OCI-LY3 (cell line): ENCODE measurements around the gene SH3PXD2A.

Source experiments
- H2AFZ ChIP-seq: fragments of 200-600, 300-600 bp; shearing (Covaris generic); 2 replicates; pipeline ENCODE4 v1.6.0; 2014; ENCODE audit warnings: antibody characterized with exemption, low read depth, low read length
- H3K27ac ChIP-seq: fragments of 200-600, 300-600 bp; sonication (generic); 2 replicates; pipeline ENCODE4 v1.5.1; 2014; ENCODE audit warnings: mild to moderate bottlenecking, low read length, moderate library complexity, mixed read lengths
- H3K27me3 ChIP-seq: fragments of 200-600, 300-600 bp; sonication (generic); 2 replicates; pipeline ENCODE4 v1.6.1; 2014; ENCODE audit warnings: low read depth, low read length, mixed read lengths
- H3K36me3 ChIP-seq: fragments of 200-600, 300-600 bp; sonication (generic); replicated peaks from 2 replicates; pipeline ENCODE3; 2014; ENCODE audit warnings: low read depth, low read length, mixed read lengths
- H3K4me1 ChIP-seq: fragments of 300-600, 200-600 bp; sonication (generic); 2 replicates; pipeline ENCODE4 v1.6.1; 2014; ENCODE audit warnings: low read length, mixed read lengths
- H3K4me2 ChIP-seq: fragments of 200-600, 300-600 bp; sonication (generic); 2 replicates; pipeline ENCODE4 v1.6.1; 2014; ENCODE audit warnings: low read length, mixed read lengths
- H3K4me3 ChIP-seq: fragments of 300-600, 200-600 bp; sonication (generic); 2 replicates; pipeline ENCODE4 v1.5.1; 2014; ENCODE audit warnings: antibody characterized with exemption, mild to moderate bottlenecking, low read length, moderate library complexity
- H3K79me2 ChIP-seq: fragments of 300-600, 200-600 bp; shearing (Covaris generic); 2 replicates; pipeline ENCODE4 v1.6.1; 2014; ENCODE audit warnings: mild to moderate bottlenecking, low read length, mixed read lengths
- H3K9ac ChIP-seq: fragments of 300-600, 200-600 bp; shearing (Covaris generic); 2 replicates; pipeline ENCODE4 v1.6.0; 2014; ENCODE audit warnings: mild to moderate bottlenecking, low read length, moderate library complexity
- H3K9me3 ChIP-seq: fragments of 200-600, 300-600 bp; shearing (Covaris generic); 2 replicates; pipeline ENCODE4 v1.6.1; 2014; ENCODE audit warnings: low read length, mixed read lengths; ENCODE audit not compliant: insufficient read depth
- H4K20me1 ChIP-seq: fragments of 200-600, 300-600 bp; sonication (generic); 2 replicates; pipeline ENCODE4 v1.6.1; 2016; ENCODE audit warnings: low read length, mixed read lengths; ENCODE audit not compliant: insufficient read depth
- EZH2phosphoT487 ChIP-seq: fragments of 200-600 bp; shearing (Covaris generic); IDR thresholded peaks from 2 replicates; pipeline ENCODE4 v1.6.1; 2018; ENCODE audit warnings: antibody characterized with exemption, mixed run types, low read depth
- TF ChIP-seq, protein P1 (sequence below): fragments of 200-600, 300-600 bp; sonication (generic); IDR thresholded peaks from 2 replicates; pipeline ENCODE4 v1.5.1; 2014; ENCODE audit warnings: antibody characterized with exemption, low read length, low read depth

SH3PXD2A gene

DNA sequence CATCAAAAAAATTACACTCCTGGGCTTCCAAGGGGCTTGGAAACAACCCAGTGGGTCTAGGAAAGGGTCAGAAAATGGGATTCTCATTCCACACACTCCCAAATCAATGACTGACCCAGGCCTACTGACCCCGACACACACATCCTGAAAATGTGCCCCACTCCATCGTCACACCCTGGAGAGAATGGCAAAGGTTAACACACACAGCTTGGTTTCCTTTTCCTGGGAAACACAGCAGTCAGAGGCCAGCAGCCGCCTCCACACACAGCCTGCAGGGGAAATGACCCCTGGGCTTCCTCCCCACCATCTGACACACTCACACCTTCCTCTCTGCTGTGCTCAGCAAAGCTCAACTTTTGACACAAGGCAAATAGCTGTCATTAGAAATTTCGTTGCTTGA is 42.9 kb downstream of the SH3PXD2A start:
- H3K4me2 ChIP-seq, result no peak overlapping the region
- H3K4me3 ChIP-seq, result no peak overlapping the region
- no peak for TF ChIP-seq EZH2phosphoT487
- TF ChIP-seq, protein P1, sequence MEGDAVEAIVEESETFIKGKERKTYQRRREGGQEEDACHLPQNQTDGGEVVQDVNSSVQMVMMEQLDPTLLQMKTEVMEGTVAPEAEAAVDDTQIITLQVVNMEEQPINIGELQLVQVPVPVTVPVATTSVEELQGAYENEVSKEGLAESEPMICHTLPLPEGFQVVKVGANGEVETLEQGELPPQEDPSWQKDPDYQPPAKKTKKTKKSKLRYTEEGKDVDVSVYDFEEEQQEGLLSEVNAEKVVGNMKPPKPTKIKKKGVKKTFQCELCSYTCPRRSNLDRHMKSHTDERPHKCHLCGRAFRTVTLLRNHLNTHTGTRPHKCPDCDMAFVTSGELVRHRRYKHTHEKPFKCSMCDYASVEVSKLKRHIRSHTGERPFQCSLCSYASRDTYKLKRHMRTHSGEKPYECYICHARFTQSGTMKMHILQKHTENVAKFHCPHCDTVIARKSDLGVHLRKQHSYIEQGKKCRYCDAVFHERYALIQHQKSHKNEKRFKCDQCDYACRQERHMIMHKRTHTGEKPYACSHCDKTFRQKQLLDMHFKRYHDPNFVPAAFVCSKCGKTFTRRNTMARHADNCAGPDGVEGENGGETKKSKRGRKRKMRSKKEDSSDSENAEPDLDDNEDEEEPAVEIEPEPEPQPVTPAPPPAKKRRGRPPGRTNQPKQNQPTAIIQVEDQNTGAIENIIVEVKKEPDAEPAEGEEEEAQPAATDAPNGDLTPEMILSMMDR, result no peak
- no peaks in the 10 kb centered on the region for H3K27me3 ChIP-seq
- no peak overlapping the region for H3K9ac ChIP-seq
- no peaks in the 10 kb centered on the region for H3K79me2 ChIP-seq
- no peaks in the 10 kb centered on the region for H4K20me1 ChIP-seq
- no peaks in the 10 kb centered on the region for H3K9me3 ChIP-seq
- H2AFZ ChIP-seq, result no peak overlapping the region
- no peak overlapping the region for H3K27ac ChIP-seq
- peaks cover 3% of the 10 kb centered on the region; the same call in 1 of the 2 replicates for H3K4me1 ChIP-seq
- no peaks in the 10 kb centered on the region for H3K36me3 ChIP-seq

DNA sequence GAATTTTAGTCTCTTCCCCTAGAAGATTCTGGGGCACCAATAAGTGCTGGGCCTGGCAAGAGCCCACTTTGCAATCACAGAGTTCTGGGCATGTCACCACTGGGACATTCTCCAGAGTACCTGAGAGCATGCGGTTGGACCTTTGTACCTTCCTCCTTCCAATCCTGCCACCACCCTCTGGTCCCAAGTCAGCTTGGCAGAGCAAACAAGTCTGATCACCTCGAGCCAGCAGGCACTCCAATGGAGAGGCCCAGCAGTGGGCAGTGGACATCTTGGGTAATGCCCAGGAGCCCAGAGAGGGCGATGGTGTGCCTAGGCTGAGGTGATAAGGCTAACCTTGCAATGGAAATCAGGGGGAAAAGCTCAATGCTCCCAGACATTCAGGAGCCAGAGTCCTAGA is 43.4 kb downstream of the SH3PXD2A start:
- H4K20me1 ChIP-seq, result no peaks in the 10 kb centered on the region
- H3K36me3 ChIP-seq, result no peaks in the 10 kb centered on the region
- H3K9ac ChIP-seq, result no peak overlapping the region
- no peak overlapping the region for H3K27ac ChIP-seq
- no peaks in the 10 kb centered on the region for H3K79me2 ChIP-seq
- peaks cover 3% of the 10 kb centered on the region; the same call in 1 of the 2 replicates for H3K4me1 ChIP-seq
- no peak overlapping the region for H3K4me2 ChIP-seq
- no peaks in the 10 kb centered on the region for H3K27me3 ChIP-seq
- no peak overlapping the region for H3K4me3 ChIP-seq
- no peak overlapping the region for H2AFZ ChIP-seq
- TF ChIP-seq EZH2phosphoT487, result no peak
- TF ChIP-seq, protein P1, result no peak
- H3K9me3 ChIP-seq, result no peaks in the 10 kb centered on the region

- H3K4me2 ChIP-seq, result no peak overlapping the region
- peaks cover 3% of the 10 kb centered on the region; the same call in 1 of the 2 replicates for H3K4me1 ChIP-seq
- H3K36me3 ChIP-seq, result no peaks in the 10 kb centered on the region
- H3K79me2 ChIP-seq, result no peaks in the 10 kb centered on the region
- H2AFZ ChIP-seq, result no peak overlapping the region
- no peaks in the 10 kb centered on the region for H4K20me1 ChIP-seq
- no peaks in the 10 kb centered on the region for H3K9me3 ChIP-seq
- no peak overlapping the region for H3K4me3 ChIP-seq
- no peak overlapping the region for H3K27ac ChIP-seq
- H3K9ac ChIP-seq, result no peak overlapping the region
- TF ChIP-seq EZH2phosphoT487, result no peak
- TF ChIP-seq, protein P1, result no peak
- H3K27me3 ChIP-seq, result no peaks in the 10 kb centered on the region
These were observed 43.9 kb downstream of the SH3PXD2A start for GRCh38 chr10:103811463-103811862.

DNA sequence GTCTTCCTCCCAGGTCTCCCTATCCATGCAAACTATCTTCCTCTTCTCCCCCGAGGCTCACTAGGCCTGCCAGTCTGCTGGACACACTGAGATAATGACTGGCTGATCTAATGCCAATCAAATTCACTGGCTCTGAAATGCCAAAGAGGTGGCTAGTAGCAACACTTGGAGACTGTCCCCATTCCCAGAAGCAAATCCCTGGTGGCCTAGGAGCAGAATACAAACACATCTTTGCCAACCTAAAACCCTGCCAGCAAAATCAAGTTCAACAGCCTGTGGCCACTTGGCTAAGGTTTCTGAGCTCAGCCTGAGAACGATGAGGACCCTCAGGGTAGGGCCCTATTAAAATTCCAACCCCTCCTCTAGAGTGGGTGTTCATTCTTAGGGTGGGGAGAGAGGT is 46.6 kb downstream of the SH3PXD2A start:
- H3K4me1 ChIP-seq, result no peaks in the 10 kb centered on the region
- H4K20me1 ChIP-seq, result no peaks in the 10 kb centered on the region
- no peaks in the 10 kb centered on the region for H3K79me2 ChIP-seq
- H3K4me2 ChIP-seq, result no peak overlapping the region
- H3K9ac ChIP-seq, result no peak overlapping the region
- no peak overlapping the region for H3K4me3 ChIP-seq
- TF ChIP-seq, protein P1, result no peak
- no peak overlapping the region for H2AFZ ChIP-seq
- H3K27ac ChIP-seq, result no peak overlapping the region
- H3K27me3 ChIP-seq, result no peaks in the 10 kb centered on the region
- H3K36me3 ChIP-seq, result no peaks in the 10 kb centered on the region
- H3K9me3 ChIP-seq, result no peaks in the 10 kb centered on the region
